GM12872 (cell line): ENCODE data around the gene FAM170A.

Experiments
- CTCF ChIP-seq: IDR thresholded peaks from 3 replicates; pipeline ENCODE4 v1.5.1; 2011; ENCODE audit warnings: low read depth, mild to moderate bottlenecking, low read length, moderate library complexity; ENCODE audit not compliant: insufficient read depth

FAM170A gene

GRCh38 chr5:119629339-119629738 lies at the start of gene FAM170A:
Gene FAM170A, plus strand, starts transcription at chr5:119629558. Its CDS starts 211 bp downstream, at chr5:119629769.
- no peak for TF ChIP-seq CTCF

GRCh38 chr5:119582987-119583386 lies 46.4 kb upstream of the FAM170A start:
- peak; percentile 18; the same call in 1 of the 3 replicates for TF ChIP-seq CTCF

- TF ChIP-seq CTCF: no peak
Measured at GRCh38 chr5:119583684-119584083, 45.7 kb upstream of the FAM170A start.

GRCh38 chr5:119596046-119596445 lies 33.3 kb upstream of the FAM170A start:
- TF ChIP-seq CTCF: no peak

- no peak for TF ChIP-seq CTCF
Measured at GRCh38 chr5:119597728-119598298, 31.5 kb upstream of the FAM170A start.

GRCh38 chr5:119613937-119614336 lies 15.4 kb upstream of the FAM170A start:
- TF ChIP-seq CTCF: no peak

GRCh38 chr5:119614838-119615237 lies 14.5 kb upstream of the FAM170A start:
- TF ChIP-seq CTCF: no peak
